GM12875 (cell line): Measurements from ENCODE around the gene PRSS1.
"Not testable (repeated sequence)": the region's sequence is repeated elsewhere in the genome, so short reads cannot be mapped to it uniquely, and the experiment has no call there.

Experiments used
- H3K4me3 ChIP-seq: one replicate; pipeline ENCODE4 v1.5.1; 2011; ENCODE audit warnings: low read depth, low read length, control low read depth
- TF ChIP-seq, protein P1 (sequence below): IDR thresholded peaks from 2 replicates; pipeline ENCODE4 v1.5.1; 2011; ENCODE audit warnings: low read depth, mild to moderate bottlenecking, control low read depth, inconsistent platforms, low read length, moderate library complexity, borderline replicate concordance; ENCODE audit not compliant: insufficient read depth

The PRSS1 gene

GRCh38 chr7:142772051-142772450 is 22.8 kb downstream of the PRSS1 start:
- no peak overlapping the region for H3K4me3 ChIP-seq

GRCh38 chr7:142772673-142773072 is 23.4 kb downstream of the PRSS1 start:
- TF ChIP-seq, protein P1, sequence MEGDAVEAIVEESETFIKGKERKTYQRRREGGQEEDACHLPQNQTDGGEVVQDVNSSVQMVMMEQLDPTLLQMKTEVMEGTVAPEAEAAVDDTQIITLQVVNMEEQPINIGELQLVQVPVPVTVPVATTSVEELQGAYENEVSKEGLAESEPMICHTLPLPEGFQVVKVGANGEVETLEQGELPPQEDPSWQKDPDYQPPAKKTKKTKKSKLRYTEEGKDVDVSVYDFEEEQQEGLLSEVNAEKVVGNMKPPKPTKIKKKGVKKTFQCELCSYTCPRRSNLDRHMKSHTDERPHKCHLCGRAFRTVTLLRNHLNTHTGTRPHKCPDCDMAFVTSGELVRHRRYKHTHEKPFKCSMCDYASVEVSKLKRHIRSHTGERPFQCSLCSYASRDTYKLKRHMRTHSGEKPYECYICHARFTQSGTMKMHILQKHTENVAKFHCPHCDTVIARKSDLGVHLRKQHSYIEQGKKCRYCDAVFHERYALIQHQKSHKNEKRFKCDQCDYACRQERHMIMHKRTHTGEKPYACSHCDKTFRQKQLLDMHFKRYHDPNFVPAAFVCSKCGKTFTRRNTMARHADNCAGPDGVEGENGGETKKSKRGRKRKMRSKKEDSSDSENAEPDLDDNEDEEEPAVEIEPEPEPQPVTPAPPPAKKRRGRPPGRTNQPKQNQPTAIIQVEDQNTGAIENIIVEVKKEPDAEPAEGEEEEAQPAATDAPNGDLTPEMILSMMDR = no peak
- H3K4me3 ChIP-seq = no peak overlapping the region

More at GRCh38 chr7:142772051-142772450, 22.8 kb downstream of the PRSS1 start:
- TF ChIP-seq, protein P1 = no peak

DNA sequence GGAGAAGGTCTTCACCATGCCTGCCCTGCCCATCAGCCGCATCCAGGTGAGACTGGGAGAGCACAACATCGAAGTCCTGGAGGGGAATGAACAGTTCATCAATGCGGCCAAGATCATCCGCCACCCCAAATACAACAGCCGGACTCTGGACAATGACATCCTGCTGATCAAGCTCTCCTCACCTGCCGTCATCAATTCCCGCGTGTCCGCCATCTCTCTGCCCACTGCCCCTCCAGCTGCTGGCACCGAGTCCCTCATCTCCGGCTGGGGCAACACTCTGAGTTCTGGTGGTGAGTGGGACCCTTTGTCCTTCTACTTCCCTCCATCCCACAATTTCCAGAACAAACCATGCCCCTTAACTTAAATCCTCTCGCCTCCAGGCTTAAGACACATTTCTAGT is 24.0 kb downstream of the PRSS1 start:
- no peak overlapping the region for H3K4me3 ChIP-seq
- TF ChIP-seq, protein P1 = no peak

GRCh38 chr7:142773937-142774744 is 24.9 kb downstream of the PRSS1 start:
- TF ChIP-seq, protein P1 = no peak
- no peak overlapping the region for H3K4me3 ChIP-seq

DNA sequence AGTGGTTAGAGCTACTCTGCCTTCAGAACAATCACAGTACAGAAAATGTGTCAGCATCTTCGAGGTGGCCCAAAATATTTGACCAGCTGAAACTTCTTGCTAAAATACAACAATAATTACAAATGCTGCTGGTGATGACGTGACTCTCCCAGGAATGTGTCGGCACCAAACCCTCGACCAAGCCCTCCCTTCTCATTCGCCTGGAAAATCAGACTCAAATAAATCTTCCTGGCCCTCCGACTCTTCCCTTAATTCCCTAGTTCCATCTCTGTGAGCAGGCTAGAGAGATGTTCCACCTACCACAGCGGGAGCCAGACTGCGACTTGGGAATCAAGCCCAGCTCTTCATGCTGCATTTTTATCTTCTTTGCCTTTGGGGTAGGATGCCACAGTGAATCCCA is 25.6 kb downstream of the PRSS1 start:
- no peak overlapping the region for H3K4me3 ChIP-seq

GRCh38 chr7:142775351-142776115 is 26.3 kb downstream of the PRSS1 start:
- H3K4me3 ChIP-seq = not testable (repeated sequence)

More for the DNA sequence above, 25.6 kb downstream of the PRSS1 start:
- TF ChIP-seq, protein P1 = no peak

DNA sequence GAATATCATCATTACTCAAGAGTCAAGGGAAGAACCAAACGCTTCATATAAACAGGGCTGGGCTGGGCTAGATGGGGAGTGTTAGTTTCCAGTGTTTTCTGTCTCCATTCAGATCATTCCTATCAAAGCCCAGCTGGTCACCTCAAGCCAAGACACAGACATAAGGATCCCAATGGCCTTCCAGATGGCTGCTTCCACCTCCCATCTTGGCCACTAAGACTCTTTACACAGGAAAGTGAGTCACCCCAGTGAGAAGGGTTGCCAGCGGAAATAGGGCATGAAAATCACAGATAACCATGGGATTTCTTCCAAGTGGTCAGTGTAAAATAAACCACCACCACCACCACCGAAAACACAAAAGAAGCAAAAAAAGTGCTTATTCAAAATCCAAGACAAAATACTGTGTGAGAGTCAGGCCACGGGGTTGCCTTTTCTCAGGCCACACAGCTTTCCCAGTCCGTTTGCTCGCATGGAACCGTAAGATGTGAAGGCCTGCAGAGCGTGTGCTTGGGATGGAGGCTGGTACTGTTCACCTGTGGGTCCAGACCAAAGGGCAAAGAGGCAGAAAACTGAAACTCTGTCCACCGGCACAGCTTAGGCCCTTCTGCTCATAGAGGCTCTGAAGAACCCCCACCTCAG is 27.1 kb downstream of the PRSS1 start:
- H3K4me3 ChIP-seq = no peak overlapping the region
- TF ChIP-seq, protein P1 = no peak

- H3K4me3 ChIP-seq = not testable (repeated sequence)
Observed at GRCh38 chr7:142776845-142777225, 27.6 kb downstream of the PRSS1 start.
